ENCODE results near the gene NEK1.

Gene NEK1

GRCh38 chr4:169420291-169420690 lies 192.1 kb downstream of the NEK1 start:
- H3K27ac Mint-ChIP-seq = no peak overlapping the region
- H3K4me3 Mint-ChIP-seq = no peak overlapping the region
- H3K36me3 Mint-ChIP-seq (ENCODE audit: low read depth) = peaks cover 27% of the 10 kb centered on the region
- no peaks in the 10 kb centered on the region for H3K27me3 Mint-ChIP-seq (ENCODE audit: low read depth, poor library complexity)
- no peak for DNase-seq
- no peaks in the 10 kb centered on the region for H3K9me3 Mint-ChIP-seq
- TF ChIP-seq CTCF (IDR thresholded peaks at IDR 0.05) = no peak
- H3K4me1 Mint-ChIP-seq = peaks cover 12% of the 10 kb centered on the region

GRCh38 chr4:169418846-169419245 lies 193.5 kb downstream of the NEK1 start:
- H3K4me1 Mint-ChIP-seq = peaks cover 12% of the 10 kb centered on the region
- no peak overlapping the region for H3K4me3 Mint-ChIP-seq
- H3K9me3 Mint-ChIP-seq = no peaks in the 10 kb centered on the region
- H3K36me3 Mint-ChIP-seq (ENCODE audit: low read depth) = peaks cover 19% of the 10 kb centered on the region
- no peaks in the 10 kb centered on the region for H3K27me3 Mint-ChIP-seq (ENCODE audit: low read depth, poor library complexity)
- DNase-seq = no peak
- no peak for TF ChIP-seq CTCF (IDR thresholded peaks at IDR 0.05)
- no peak overlapping the region for H3K27ac Mint-ChIP-seq

GRCh38 chr4:169417629-169418282 lies 194.6 kb downstream of the NEK1 start:
- Mint-ChIP-seq H3K27me3 (ENCODE audit: low read depth, poor library complexity) (no peaks in the 10 kb centered on the region), H3K36me3 (ENCODE audit: low read depth) (peaks cover 19% of the 10 kb centered on the region), H3K4me3 (no peak overlapping the region), H3K9me3 (no peaks in the 10 kb centered on the region), H3K4me1 (peaks cover 17% of the 10 kb centered on the region), H3K27ac (peak overlapping the region; percentile 62)
- DNase-seq = no peak
- TF ChIP-seq CTCF (IDR thresholded peaks at IDR 0.05) = no peak

- H3K4me1 Mint-ChIP-seq = peaks cover 21% of the 10 kb centered on the region
- no peak for TF ChIP-seq CTCF (IDR thresholded peaks at IDR 0.05)
- H3K27ac Mint-ChIP-seq = peak overlapping the region; percentile 62
- H3K9me3 Mint-ChIP-seq = no peaks in the 10 kb centered on the region
- no peak for DNase-seq
- H3K4me3 Mint-ChIP-seq = no peak overlapping the region
- peaks cover 18% of the 10 kb centered on the region for H3K36me3 Mint-ChIP-seq (ENCODE audit: low read depth)
- H3K27me3 Mint-ChIP-seq (ENCODE audit: low read depth, poor library complexity) = no peaks in the 10 kb centered on the region
Observed at GRCh38 chr4:169416997-169417396, 195.4 kb downstream of the NEK1 start.

GRCh38 chr4:169416461-169416860 lies 195.9 kb downstream of the NEK1 start:
- Mint-ChIP-seq H3K27ac (no peak overlapping the region), H3K27me3 (ENCODE audit: low read depth, poor library complexity) (no peaks in the 10 kb centered on the region), H3K9me3 (no peaks in the 10 kb centered on the region), H3K4me3 (no peak overlapping the region), H3K36me3 (ENCODE audit: low read depth) (peaks cover 12% of the 10 kb centered on the region), H3K4me1 (peaks cover 21% of the 10 kb centered on the region)
- no peak for DNase-seq
- no peak for TF ChIP-seq CTCF (IDR thresholded peaks at IDR 0.05)

GRCh38 chr4:169414913-169415312 lies 197.5 kb downstream of the NEK1 start:
- Mint-ChIP-seq H3K27ac (no peak overlapping the region), H3K4me1 (peaks cover 34% of the 10 kb centered on the region), H3K36me3 (ENCODE audit: low read depth) (peaks cover 10% of the 10 kb centered on the region), H3K4me3 (no peak overlapping the region), H3K9me3 (no peaks in the 10 kb centered on the region), H3K27me3 (ENCODE audit: low read depth, poor library complexity) (no peaks in the 10 kb centered on the region)
- TF ChIP-seq CTCF (IDR thresholded peaks at IDR 0.05) = no peak
- no peak for DNase-seq
